GM19324 (cell line): ENCODE results near the gene RBMS2.

Experiments used
- ATAC-seq: cut with Tn5 transposase; IDR thresholded peaks from one replicate; pipeline ENCODE4 v1.9.1; 2021; ENCODE audit warnings: mild to moderate bottlenecking, moderate library complexity; ENCODE audit not compliant: unreplicated experiment, low FRiP score

The RBMS2 gene

DNA sequence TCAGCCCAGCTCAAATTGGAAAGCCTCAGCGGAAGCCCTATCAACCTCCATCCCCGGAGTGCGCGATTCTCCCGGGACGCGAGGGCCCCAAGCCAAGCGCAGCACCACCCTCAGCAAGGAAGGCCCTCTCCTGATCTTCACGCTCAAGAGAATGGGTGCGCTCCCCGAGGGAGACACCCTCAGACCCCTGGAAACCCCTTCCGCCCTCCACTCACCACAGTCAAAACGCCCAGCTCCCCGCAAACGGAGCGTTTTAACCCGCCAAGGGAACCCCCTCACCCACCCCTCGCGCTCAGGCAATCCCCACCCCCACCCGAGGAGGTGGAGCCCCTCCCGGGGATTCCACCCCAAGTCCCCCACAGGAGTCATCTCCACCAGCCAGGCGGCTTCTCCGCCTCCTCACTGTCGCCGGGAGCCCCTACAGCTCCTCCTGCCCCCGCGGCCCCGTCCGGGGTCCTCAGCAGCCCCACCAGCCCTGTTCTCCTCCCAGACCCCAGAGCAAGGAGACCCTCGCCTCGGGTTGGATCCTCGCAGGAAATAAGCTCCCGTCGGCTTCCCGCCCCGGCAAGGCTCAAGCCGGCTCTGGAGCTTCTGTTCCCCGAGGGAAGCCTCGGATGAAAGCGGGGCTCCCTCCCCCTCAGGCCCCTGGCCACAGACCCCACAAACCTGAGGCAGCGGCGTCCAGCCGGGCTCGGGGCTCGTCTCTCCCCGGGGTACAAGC, 108.0 kb downstream of the RBMS2 start:
- ATAC-seq = no peak

DNA sequence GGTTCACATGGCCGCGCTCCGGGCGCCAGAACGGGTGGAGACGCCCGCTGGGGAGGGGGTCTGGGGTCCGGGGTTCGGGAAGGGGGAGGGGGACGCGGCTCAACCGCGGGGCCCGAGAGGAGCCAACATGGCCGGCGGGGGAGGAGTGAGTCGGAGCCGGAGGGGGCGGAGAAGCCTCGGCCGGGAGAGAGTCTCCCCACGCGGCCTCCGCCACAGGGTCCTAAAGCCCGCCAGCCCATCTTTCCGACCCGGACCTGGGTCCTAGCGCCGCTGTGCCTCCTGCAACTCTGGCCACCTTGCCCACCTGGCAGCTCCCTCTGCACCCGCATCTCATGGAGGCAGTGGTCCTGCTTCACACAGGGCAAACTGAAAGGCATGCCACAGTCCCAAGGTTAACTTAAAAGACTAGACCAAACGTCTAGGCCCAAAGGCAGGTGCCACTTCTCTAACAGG, 108.6 kb downstream of the RBMS2 start, which contains the start of gene BAZ2A:
TSS of gene BAZ2A (minus strand) at position 147 of the 453 bp plus-strand sequence. CDS start 12,796 bp downstream, outside the sequence.
- ATAC-seq = peak; percentile 63

DNA sequence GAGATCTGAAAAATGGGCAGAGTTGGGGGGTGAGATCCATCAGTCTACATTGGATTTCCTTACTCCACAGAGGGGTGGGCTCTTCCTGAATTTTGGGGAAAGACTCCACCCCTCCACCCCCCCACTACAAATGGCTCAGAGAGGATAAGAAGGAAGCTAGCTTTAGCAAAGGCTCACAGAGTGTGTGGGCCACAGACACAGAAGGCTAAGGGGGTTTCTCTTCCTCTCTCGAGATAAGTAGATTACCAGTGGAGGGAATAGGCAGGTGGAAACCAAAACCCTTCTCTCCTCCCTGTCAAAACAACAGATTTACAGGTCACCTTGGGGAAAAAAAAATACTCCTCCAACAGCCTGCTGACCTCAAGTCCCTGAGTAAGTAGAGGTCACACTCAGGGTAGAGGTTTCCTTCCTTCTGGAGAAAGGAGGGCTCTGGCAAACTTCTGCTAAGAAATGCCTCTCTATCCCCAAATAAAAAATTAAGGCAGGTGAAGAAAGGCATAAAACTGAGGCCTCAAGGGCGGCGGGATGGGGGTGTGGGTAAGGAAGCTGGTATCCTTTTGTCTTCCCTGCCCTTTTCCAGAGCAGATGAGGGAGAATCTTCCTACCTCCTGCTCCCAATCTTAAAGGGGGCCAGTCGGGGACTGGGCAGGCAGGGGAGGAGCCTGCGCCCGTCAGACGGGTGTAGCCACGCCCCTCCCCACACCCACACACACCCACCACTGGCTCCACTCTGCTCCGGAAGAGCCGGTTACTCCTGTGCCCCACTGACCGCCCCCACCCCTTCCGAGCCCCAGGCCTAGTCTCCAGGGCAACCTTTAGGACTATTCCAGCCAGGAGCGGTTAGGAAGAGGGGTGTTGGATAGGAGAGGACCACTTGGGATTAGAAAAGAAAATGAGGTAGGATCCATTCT, 110.4 kb downstream of the RBMS2 start:
- ATAC-seq = no peak

DNA sequence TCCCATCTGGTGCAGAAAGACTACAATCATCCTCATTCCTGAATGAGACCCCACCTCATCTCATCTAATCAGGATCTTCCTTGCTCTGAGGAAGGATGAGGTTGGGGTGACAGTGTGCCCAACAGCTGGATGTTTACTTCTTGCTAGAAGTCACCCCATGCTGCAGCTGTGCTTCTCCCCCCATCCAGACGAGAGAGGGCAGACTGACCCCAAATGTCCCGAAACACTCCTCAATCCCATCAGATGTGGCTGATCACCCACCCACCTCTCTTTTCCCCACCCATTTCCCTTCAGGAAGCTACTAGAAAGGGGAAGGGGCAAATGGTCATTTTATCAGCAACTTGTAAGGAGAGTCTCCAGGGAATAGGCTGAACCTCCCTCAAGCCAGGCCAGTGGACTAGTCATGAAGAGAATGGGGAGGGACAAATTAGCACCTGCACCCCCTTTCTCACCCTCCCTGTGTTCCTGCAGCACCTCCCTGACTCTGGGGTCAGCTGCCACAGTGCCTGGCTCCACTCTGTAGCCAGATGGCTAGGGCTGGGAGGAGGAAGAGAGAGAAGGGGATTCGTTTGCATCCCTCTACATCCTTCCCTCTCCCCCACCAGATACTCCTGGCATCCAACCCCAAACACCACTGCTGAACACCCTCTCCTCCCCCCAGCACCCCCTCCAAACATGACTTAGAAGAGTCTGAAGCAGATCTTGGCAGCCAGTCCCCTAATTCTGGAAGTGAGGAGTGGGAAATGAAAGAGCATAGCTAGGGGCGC, 111.3 kb downstream of the RBMS2 start:
- no peak for ATAC-seq

DNA sequence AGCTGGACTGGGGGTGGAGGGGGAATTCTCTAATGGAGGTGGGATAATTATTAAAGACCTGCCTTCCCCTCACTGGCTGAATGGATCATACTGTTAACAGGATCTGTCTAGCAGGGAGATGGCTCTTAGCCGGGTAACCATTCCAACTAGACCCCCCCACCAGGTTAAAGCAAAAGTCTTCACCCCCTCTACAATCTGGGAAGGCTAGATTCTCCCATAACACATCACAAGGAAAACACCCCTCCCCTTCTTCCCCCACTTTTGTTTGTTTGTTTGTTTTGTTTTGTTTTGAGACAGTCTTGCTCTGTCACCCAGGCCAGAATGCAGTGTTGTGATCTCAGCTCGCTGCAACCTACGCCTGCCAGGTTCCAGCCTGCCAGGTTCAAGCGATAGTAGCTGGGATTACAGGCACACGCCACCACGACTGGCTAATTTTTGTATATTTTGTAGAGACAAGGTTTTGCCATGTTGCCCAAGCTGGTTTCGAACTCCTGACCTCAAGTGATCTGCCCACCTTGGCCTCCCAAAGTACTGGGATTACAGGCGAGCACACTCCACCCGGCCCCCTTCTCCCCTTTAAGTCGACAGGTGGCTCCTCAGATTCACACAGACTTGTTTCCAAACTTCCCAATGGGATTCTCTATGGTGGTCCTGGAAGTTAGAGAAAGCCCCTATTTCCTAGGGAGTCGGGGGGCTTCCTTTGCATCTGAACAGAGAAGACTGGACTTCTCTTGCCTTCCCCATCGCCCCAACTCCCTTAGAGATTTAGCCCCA, 112.0 kb downstream of the RBMS2 start:
- ATAC-seq = no peak

DNA sequence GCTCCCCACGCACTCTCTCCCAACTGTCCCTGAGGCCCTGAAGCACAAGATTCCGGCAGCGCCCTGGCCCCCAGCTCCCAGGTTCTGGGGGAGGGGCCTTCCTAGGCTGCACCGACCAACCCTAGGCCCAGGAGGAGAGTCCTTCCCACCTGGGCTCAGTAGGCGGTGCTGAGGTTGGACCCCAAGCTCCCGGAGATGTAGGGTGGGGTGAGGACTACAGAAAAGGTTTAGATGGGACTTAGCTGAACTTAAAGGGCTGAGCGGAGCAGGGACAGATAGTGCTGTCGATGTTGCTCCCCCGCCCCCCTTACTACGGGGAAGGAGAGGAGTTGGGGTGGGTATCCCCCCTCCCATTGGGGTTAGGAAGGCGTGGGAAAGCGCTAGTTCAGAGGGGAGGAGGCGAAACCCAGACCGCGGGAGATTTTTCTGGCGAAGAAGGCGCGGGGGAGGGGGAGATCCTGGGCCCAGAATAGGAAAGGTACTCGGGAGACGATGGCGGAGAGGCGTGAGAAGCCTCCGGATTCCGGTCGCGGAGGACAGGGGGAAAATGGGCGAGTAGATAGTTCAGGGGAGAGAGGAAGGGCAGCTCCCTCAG, 112.7 kb downstream of the RBMS2 start:
- no peak for ATAC-seq

- ATAC-seq = peak; percentile 22
These were observed 113.5 kb downstream of the RBMS2 start for GRCh38 chr12:56634837-56635791.

GRCh38 chr12:56635806-56636674, 114.4 kb downstream of the RBMS2 start:
- ATAC-seq = peak; percentile 53

GRCh38 chr12:56636675-56637540, 115.3 kb downstream of the RBMS2 start:
- ATAC-seq = peak; percentile 58

DNA sequence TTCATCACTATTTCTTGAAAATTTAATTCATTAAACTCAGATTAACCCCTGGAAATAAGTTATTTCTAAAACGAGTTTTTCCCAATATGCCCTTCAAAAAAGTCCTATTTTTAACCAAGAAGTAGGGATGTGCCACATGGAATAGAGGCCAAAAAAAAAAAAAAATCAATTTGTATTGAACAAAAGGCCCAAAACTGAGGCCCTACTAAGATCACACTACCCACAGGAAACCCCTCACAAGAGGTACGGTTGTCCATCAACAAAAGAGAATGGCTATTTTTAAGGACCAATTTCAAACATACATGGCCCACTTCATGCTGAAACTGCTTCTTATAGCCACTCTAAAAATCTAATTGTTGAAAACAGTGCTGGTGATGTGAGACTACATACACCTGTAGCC, 116.0 kb downstream of the RBMS2 start:
- no peak for ATAC-seq

- ATAC-seq = no peak
These were observed 119.6 kb downstream of the RBMS2 start for GRCh38 chr12:56641219-56641618.

GRCh38 chr12:56644654-56645053, 123.0 kb downstream of the RBMS2 start:
- ATAC-seq = no peak

- no peak for ATAC-seq
These were observed 123.6 kb downstream of the RBMS2 start for GRCh38 chr12:56645201-56645716.
